K562 (cell line): Measurements from ENCODE around the gene CALD1. TPM values are rescaled to one million over a fixed set of nuclear protein-coding genes. Genes with fewer than 3 reads are reported as not detected.
A peak's percentile ranks its signal among the peaks of the same experiment; 100 is the strongest.

Source experiments
- BRD4 ChIP-seq: fragments of 200-600 bp; sonication (generic); IDR thresholded peaks from 2 replicates; pipeline ENCODE4 v1.6.1; 2017; ENCODE audit warnings: inconsistent platforms
- CBFA2T2 ChIP-seq: fragments of 450-650 bp; conservative IDR thresholded peaks from 2 replicates; pipeline ENCODE4 v1.6.1; 2017; ENCODE audit warnings: mild to moderate bottlenecking
- E2F6 ChIP-seq, 2 experiments: IDR thresholded peaks; 2 replicates each; pipeline ENCODE4 v1.6.1; 2011; ENCODE audit warnings: borderline replicate concordance in 1 of 2, control low read depth in 1 of 2, low read depth in 1 of 2, low read length in 1 of 2, mild to moderate bottlenecking in 1 of 2, mixed read lengths in 1 of 2, moderate library complexity in 1 of 2; ENCODE audit not compliant: insufficient read depth in 1 of 2, insufficient read length in 1 of 2, poor library complexity in 1 of 2, severe bottlenecking in 1 of 2; ENCODE audit errors: extremely low read depth in 1 of 2
- GABPB1 ChIP-seq: sonication (generic); formaldehyde crosslinking; IDR thresholded peaks from 2 replicates; pipeline ENCODE4 v1.8.0; 2022; ENCODE audit warnings: mild to moderate bottlenecking, missing genetic modification reagents
- MCM2 ChIP-seq: fragments of 450-650 bp; IDR thresholded peaks from 2 replicates; pipeline ENCODE4 v1.6.1; 2017; ENCODE audit warnings: low read depth, mild to moderate bottlenecking
- MITF ChIP-seq: IDR thresholded peaks from 2 replicates; pipeline ENCODE4 v1.6.1; 2014; ENCODE audit warnings: antibody characterized with exemption
- POLR2A ChIP-seq: fragments of 450-650 bp; conservative IDR thresholded peaks from 2 replicates; pipeline ENCODE4 v1.6.1; 2016
- PRPF4 ChIP-seq: fragments of 200-400 bp; formaldehyde crosslinking; IDR thresholded peaks from one replicate; pipeline ENCODE4 v1.6.1; 2017; ENCODE audit warnings: low read length, low read depth, mild to moderate bottlenecking; ENCODE audit not compliant: insufficient read depth, poor library complexity, severe bottlenecking
- RAD51 ChIP-seq: fragments of 450-650 bp; IDR thresholded peaks from 2 replicates; pipeline ENCODE4 v1.7.1; 2016; ENCODE audit warnings: low read depth, mild to moderate bottlenecking, borderline replicate concordance
- RB1 ChIP-seq: fragments of 450-650 bp; IDR thresholded peaks from 2 replicates; pipeline ENCODE4 v1.6.1; 2017; ENCODE audit warnings: low read depth, mild to moderate bottlenecking
- SAFB ChIP-seq: fragments of 200-400 bp; formaldehyde crosslinking; IDR thresholded peaks from 2 replicates; pipeline ENCODE4 v1.6.1; 2017; ENCODE audit warnings: low read depth, low read length, borderline replicate concordance
- TAF7 ChIP-seq: fragments of 450-650 bp; IDR thresholded peaks from 2 replicates; pipeline ENCODE4 v1.6.1; 2016; ENCODE audit warnings: missing genetic modification characterization, missing compliant biosample characterization
- TARDBP ChIP-seq: fragments of 450-650 bp; IDR thresholded peaks from 2 replicates; pipeline ENCODE4 v1.6.1; 2016
- TCF3 ChIP-seq: sonication (generic); formaldehyde crosslinking; IDR thresholded peaks from 2 replicates; pipeline ENCODE4 v1.4.0; 2020; ENCODE audit warnings: mild to moderate bottlenecking, missing genetic modification reagents
- TCFL5 ChIP-seq: fragments of 250-450 bp; sonication (Bioruptor Pico); conservative IDR thresholded peaks from 2 replicates; pipeline ENCODE4 v1.6.1; 2021; ENCODE audit warnings: mild to moderate bottlenecking, moderate library complexity, matching md5 sums
- THRB ChIP-seq: fragments of 450-650 bp; formaldehyde crosslinking; conservative IDR thresholded peaks from 2 replicates; pipeline ENCODE4 v1.4.0; 2022; ENCODE audit warnings: mild to moderate bottlenecking, missing genetic modification characterization
- U2AF2 ChIP-seq: fragments of 200-400 bp; formaldehyde crosslinking; optimal IDR thresholded peaks from 2 replicates; pipeline ENCODE3; 2017; ENCODE audit warnings: low read depth, mild to moderate bottlenecking, low read length
- ZBED1 ChIP-seq: IDR thresholded peaks from 2 replicates; pipeline ENCODE4 v1.6.1; 2014
- ZBTB49 ChIP-seq: sonication (generic); formaldehyde crosslinking; IDR thresholded peaks from 2 replicates; pipeline ENCODE4 v1.8.0; 2022; ENCODE audit warnings: missing genetic modification reagents, mild to moderate bottlenecking, borderline replicate concordance
- ZFPM2 ChIP-seq: fragments of 250-450 bp; sonication (Bioruptor Pico); IDR thresholded peaks from 2 replicates; pipeline ENCODE4 v1.5.1; 2022; ENCODE audit warnings: mild to moderate bottlenecking
- ZNF124 ChIP-seq: sonication (generic); formaldehyde crosslinking; IDR thresholded peaks from 2 replicates; pipeline ENCODE4 v1.8.1; 2022; ENCODE audit warnings: missing genetic modification reagents
- ZNF431 ChIP-seq: sonication (generic); formaldehyde crosslinking; IDR thresholded peaks from 2 replicates; pipeline ENCODE4 v1.8.0; 2022; ENCODE audit warnings: mild to moderate bottlenecking, missing genetic modification reagents
- ZNF583 ChIP-seq: fragments of 250-450 bp; sonication (Bioruptor Pico); IDR thresholded peaks from 2 replicates; pipeline ENCODE4 v1.4.0; 2020
- ZNF699 ChIP-seq: fragments of 250-450 bp; sonication (Bioruptor Pico); IDR thresholded peaks from 2 replicates; pipeline ENCODE4 v1.8.0; 2021; ENCODE audit warnings: mild to moderate bottlenecking, moderate library complexity; ENCODE audit not compliant: insufficient replicate concordance
- ZNF766 ChIP-seq: fragments of 200-800 bp; sonication (Bioruptor generic); conservative IDR thresholded peaks from 2 replicates; pipeline ENCODE4 v1.6.1; 2016; ENCODE audit warnings: missing genetic modification characterization, missing compliant biosample characterization
- polyA plus RNA-seq, 8 experiments: library from polyadenylated mRNA; depleted of rRNA in 4 of 8; stranded (reverse) in 5 of 8; unstranded in 3 of 8; fragments of >200 nt; fragmentation: Nextera tagmentation in 2 of 8; fragmentation: Illumina TruSeq in 1 of 8; extraction: Ambion mirVana in 2 of 8; extraction: Trizol in 1 of 8; gene quantifications; 2 replicates each; pipeline versions ENCODE4 v1.2.1 to v1.2.3, GENCODE V29; 2011 to 2014; ENCODE audit warnings: inconsistent platforms in 1 of 8, missing spikeins in 1 of 8
- total RNA-seq, 7 experiments: library from RNA; depleted of rRNA in 6 of 7; stranded (reverse); fragments of >200 nt in 6 of 7; fragmentation: Illumina TruSeq in 2 of 7; extraction: Trizol in 2 of 7; gene quantifications; 2 replicates each; pipeline versions ENCODE4 v1.2.1 to v1.2.3, GENCODE V29; 2011 to 2021; ENCODE audit warnings: low replicate concordance in 1 of 7

The CALD1 gene
- total and polyA plus RNA-seq, 9 of the 15 experiments (the other 6 are each of a cell fraction or from before 2014, with no cell fraction given), result 0.40 TPM; not detected in 8

GRCh38 chr7:134789967-134790685, 10.7 kb downstream of the CALD1 start (continued):
- TF ChIP-seq E2F6 (IDR thresholded peaks at IDR 0.05; ENCODE audit: borderline replicate concordance in 1 of 2, extremely low read depth in 1 of 2, insufficient read depth in 1 of 2, insufficient read length in 1 of 2, low read depth in 1 of 2, low read length in 1 of 2, poor library complexity in 1 of 2, severe bottlenecking in 1 of 2), result no peak
- no peak for TF ChIP-seq TAF7 (tag)
- no peak for TF ChIP-seq ZNF431 (CRISPR knock-in tag)
- no peak for TF ChIP-seq SAFB
- TF ChIP-seq TCF3 (CRISPR knock-in tag), result no peak
- TF ChIP-seq ZNF583 (CRISPR knock-in tag), result no peak
- TF ChIP-seq TARDBP, result no peak
- 0 out of 2 replicates have a peak, but pooled peaks have one; percentile 19 for TF ChIP-seq THRB
- no peak for TF ChIP-seq RB1
- no peak for TF ChIP-seq ZNF699 (CRISPR knock-in tag)
- TF ChIP-seq BRD4, result no peak
- TF ChIP-seq ZFPM2, result no peak
- TF ChIP-seq MCM2, result no peak
- TF ChIP-seq POLR2A, result no peak
- no peak for TF ChIP-seq CBFA2T2
- TF ChIP-seq TCFL5 (CRISPR knock-in tag), result no peak
- no peak for TF ChIP-seq RAD51
- TF ChIP-seq ZNF124 (CRISPR knock-in tag), result no peak
- TF ChIP-seq PRPF4, result no peak
- TF ChIP-seq ZBED1, result no peak
- TF ChIP-seq GABPB1 (CRISPR knock-in tag), result no peak
- TF ChIP-seq U2AF2, result no peak
- TF ChIP-seq ZNF766 (CRISPR knock-in tag), result peak; percentile 67; the same call in 1 of the 2 replicates
- TF ChIP-seq ZBTB49 (CRISPR knock-in tag), result no peak
- TF ChIP-seq MITF, result no peak
